ENCODE data around the gene TMPRSS7.
A peak's percentile ranks its signal among the peaks of the same experiment; 100 is the strongest.

TMPRSS7 gene

GRCh38 chr3:112084980-112085705 is 50.6 kb downstream of the TMPRSS7 start:
- H3K4me3 ChIP-seq (ENCODE audit: insufficient read depth, low read depth, low read length): no peak overlapping the region
- no peak overlapping the region for H3K27ac ChIP-seq (ENCODE audit: insufficient read depth, low read depth, low read length, poor library complexity, severe bottlenecking)
- 85 to 88% methylated on average over 5 to 7 of the region's 7 CpGs for WGBS, 2 experiments
- H3K36me3 ChIP-seq (ENCODE audit: control insufficient read depth, insufficient read depth, low read length): no peaks in the 10 kb centered on the region
- peaks cover 40% of the 10 kb centered on the region for H3K27me3 ChIP-seq (ENCODE audit: control insufficient read depth, insufficient read depth, low read length, poor library complexity, severe bottlenecking)
- H3K9me3 ChIP-seq (ENCODE audit: control insufficient read depth, low read length): no peaks in the 10 kb centered on the region
- H3K4me1 ChIP-seq (ENCODE audit: control insufficient read depth, insufficient read depth, low read length): no peaks in the 10 kb centered on the region

DNA sequence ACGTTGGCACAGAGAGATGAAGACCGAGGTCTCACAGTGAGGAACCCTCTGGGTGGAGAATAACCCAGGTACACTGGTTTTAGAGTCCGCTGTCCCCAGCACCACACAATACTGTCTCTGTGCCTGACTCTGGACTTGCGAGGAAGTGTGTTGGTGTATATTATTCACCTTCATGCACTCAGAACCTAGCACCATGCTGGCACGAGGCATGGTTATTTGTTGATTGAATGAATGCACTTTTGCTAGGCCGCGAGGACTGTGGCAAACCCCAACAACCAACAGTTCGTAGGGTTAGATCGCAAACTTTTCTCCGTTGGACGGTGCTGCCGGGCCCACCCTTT is 51.2 kb downstream of the TMPRSS7 start:
- Histone ChIP-seq H3K9me3 (ENCODE audit: control insufficient read depth, low read length) (no peaks in the 10 kb centered on the region), H3K27ac (ENCODE audit: insufficient read depth, low read depth, low read length, poor library complexity, severe bottlenecking) (no peak overlapping the region), H3K4me3 (ENCODE audit: insufficient read depth, low read depth, low read length) (peak overlapping the region; percentile 50), H3K36me3 (ENCODE audit: control insufficient read depth, insufficient read depth, low read length) (no peaks in the 10 kb centered on the region), H3K27me3 (ENCODE audit: control insufficient read depth, insufficient read depth, low read length, poor library complexity, severe bottlenecking) (peaks cover 40% of the 10 kb centered on the region), H3K4me1 (ENCODE audit: control insufficient read depth, insufficient read depth, low read length) (no peaks in the 10 kb centered on the region)
- 25 to 27% methylated on average over 10 to 12 of the region's 12 CpGs for whole genome bisulfite sequencing, 2 experiments

GRCh38 chr3:112086076-112086854 is 51.7 kb downstream of the TMPRSS7 start, which contains the start of gene C3orf52:
C3orf52 (plus strand) TSS chr3:112086389; CDS start chr3:112086408, 19 bp downstream.
- Histone ChIP-seq H3K27me3 (ENCODE audit: control insufficient read depth, insufficient read depth, low read length, poor library complexity, severe bottlenecking) (peaks cover 40% of the 10 kb centered on the region), H3K4me3 (ENCODE audit: insufficient read depth, low read depth, low read length) (peak within 1 kb of the TSS; percentile 50), H3K27ac (ENCODE audit: insufficient read depth, low read depth, low read length, poor library complexity, severe bottlenecking) (no peak within 1 kb of the TSS), H3K9me3 (ENCODE audit: control insufficient read depth, low read length) (no peaks in the 10 kb centered on the region), H3K36me3 (ENCODE audit: control insufficient read depth, insufficient read depth, low read length) (no peaks in the 10 kb centered on the region), H3K4me1 (ENCODE audit: control insufficient read depth, insufficient read depth, low read length) (no peaks in the 10 kb centered on the region)
- 0 to 1% methylated on average over 67 of the region's 67 CpGs for WGBS, 2 experiments

DNA sequence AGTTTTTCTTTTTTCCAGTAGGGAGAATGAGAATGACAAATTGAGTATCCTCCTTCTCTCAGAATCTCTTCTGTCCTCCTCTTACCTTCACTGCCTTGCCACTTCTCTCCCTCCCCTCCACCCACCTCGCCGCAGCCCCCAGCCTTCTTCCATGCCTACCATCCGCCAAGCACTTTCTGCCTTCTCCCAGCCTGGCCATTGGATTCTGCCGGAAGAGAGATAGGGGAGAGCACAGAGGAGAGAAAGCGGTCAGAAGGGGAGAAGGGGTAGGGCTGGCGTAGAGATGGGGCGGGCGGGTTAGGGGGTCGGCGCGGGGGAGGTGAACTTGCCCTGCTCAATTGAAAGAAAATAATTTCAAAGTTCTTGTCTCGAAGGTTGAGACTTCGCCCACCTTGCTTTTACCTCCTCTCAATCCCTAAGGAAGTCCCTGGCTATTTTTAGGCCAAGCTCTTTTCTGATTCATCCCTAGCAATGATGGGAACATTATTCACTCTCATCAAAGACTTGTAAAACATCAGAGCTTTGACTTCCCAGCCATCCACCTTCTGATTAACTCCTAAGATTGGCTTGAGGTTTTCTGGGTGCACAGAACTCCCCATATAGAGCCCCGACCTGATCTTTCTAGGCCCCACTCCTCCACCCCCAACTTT is 52.5 kb downstream of the TMPRSS7 start:
- Histone ChIP-seq H3K4me3 (ENCODE audit: insufficient read depth, low read depth, low read length) (peak overlapping the region; percentile 50), H3K9me3 (ENCODE audit: control insufficient read depth, low read length) (no peaks in the 10 kb centered on the region), H3K36me3 (ENCODE audit: control insufficient read depth, insufficient read depth, low read length) (no peaks in the 10 kb centered on the region), H3K27me3 (ENCODE audit: control insufficient read depth, insufficient read depth, low read length, poor library complexity, severe bottlenecking) (peaks cover 40% of the 10 kb centered on the region), H3K4me1 (ENCODE audit: control insufficient read depth, insufficient read depth, low read length) (no peaks in the 10 kb centered on the region), H3K27ac (ENCODE audit: insufficient read depth, low read depth, low read length, poor library complexity, severe bottlenecking) (no peak overlapping the region)
- 12 to 14% methylated on average over 14 of the region's 14 CpGs for WGBS, 2 experiments

GRCh38 chr3:112087746-112088145 is 53.2 kb downstream of the TMPRSS7 start:
- no peaks in the 10 kb centered on the region for H3K36me3 ChIP-seq (ENCODE audit: control insufficient read depth, insufficient read depth, low read length)
- peaks cover under 1% of the 10 kb centered on the region for H3K4me1 ChIP-seq (ENCODE audit: control insufficient read depth, insufficient read depth, low read length)
- no peaks in the 10 kb centered on the region for H3K9me3 ChIP-seq (ENCODE audit: control insufficient read depth, low read length)
- WGBS, 2 experiments: 85 to 91% methylated on average over 5 of the region's 5 CpGs
- peaks cover 40% of the 10 kb centered on the region for H3K27me3 ChIP-seq (ENCODE audit: control insufficient read depth, insufficient read depth, low read length, poor library complexity, severe bottlenecking)
- H3K4me3 ChIP-seq (ENCODE audit: insufficient read depth, low read depth, low read length): no peak overlapping the region
- H3K27ac ChIP-seq (ENCODE audit: insufficient read depth, low read depth, low read length, poor library complexity, severe bottlenecking): no peak overlapping the region

- Histone ChIP-seq H3K27ac (ENCODE audit: insufficient read depth, low read depth, low read length, poor library complexity, severe bottlenecking) (no peak overlapping the region), H3K36me3 (ENCODE audit: control insufficient read depth, insufficient read depth, low read length) (no peaks in the 10 kb centered on the region), H3K27me3 (ENCODE audit: control insufficient read depth, insufficient read depth, low read length, poor library complexity, severe bottlenecking) (peaks cover 38% of the 10 kb centered on the region), H3K4me1 (ENCODE audit: control insufficient read depth, insufficient read depth, low read length) (peaks cover 4% of the 10 kb centered on the region), H3K4me3 (ENCODE audit: insufficient read depth, low read depth, low read length) (no peak overlapping the region), H3K9me3 (ENCODE audit: control insufficient read depth, low read length) (no peaks in the 10 kb centered on the region)
- WGBS, 2 experiments: 65 to 68% methylated on average over 4 of the region's 4 CpGs
Observed at GRCh38 chr3:112088944-112089343, 54.4 kb downstream of the TMPRSS7 start.

GRCh38 chr3:112089956-112090886 is 55.7 kb downstream of the TMPRSS7 start:
- H3K27ac ChIP-seq (ENCODE audit: insufficient read depth, low read depth, low read length, poor library complexity, severe bottlenecking): no peak overlapping the region
- no peak overlapping the region for H3K4me3 ChIP-seq (ENCODE audit: insufficient read depth, low read depth, low read length)
- WGBS, 2 experiments: 92 to 93% methylated on average over 8 to 9 of the region's 9 CpGs
- peaks cover 26% of the 10 kb centered on the region for H3K27me3 ChIP-seq (ENCODE audit: control insufficient read depth, insufficient read depth, low read length, poor library complexity, severe bottlenecking)
- H3K9me3 ChIP-seq (ENCODE audit: control insufficient read depth, low read length): no peaks in the 10 kb centered on the region
- H3K36me3 ChIP-seq (ENCODE audit: control insufficient read depth, insufficient read depth, low read length): no peaks in the 10 kb centered on the region
- peaks cover 4% of the 10 kb centered on the region for H3K4me1 ChIP-seq (ENCODE audit: control insufficient read depth, insufficient read depth, low read length)

GRCh38 chr3:112090887-112091586 is 56.5 kb downstream of the TMPRSS7 start:
- no peaks in the 10 kb centered on the region for H3K36me3 ChIP-seq (ENCODE audit: control insufficient read depth, insufficient read depth, low read length)
- H3K9me3 ChIP-seq (ENCODE audit: control insufficient read depth, low read length): no peaks in the 10 kb centered on the region
- WGBS, 2 experiments: 88 to 89% methylated on average over 5 to 6 of the region's 6 CpGs
- H3K27ac ChIP-seq (ENCODE audit: insufficient read depth, low read depth, low read length, poor library complexity, severe bottlenecking): no peak overlapping the region
- peaks cover 4% of the 10 kb centered on the region for H3K4me1 ChIP-seq (ENCODE audit: control insufficient read depth, insufficient read depth, low read length)
- no peak overlapping the region for H3K4me3 ChIP-seq (ENCODE audit: insufficient read depth, low read depth, low read length)
- H3K27me3 ChIP-seq (ENCODE audit: control insufficient read depth, insufficient read depth, low read length, poor library complexity, severe bottlenecking): peaks cover 17% of the 10 kb centered on the region

DNA sequence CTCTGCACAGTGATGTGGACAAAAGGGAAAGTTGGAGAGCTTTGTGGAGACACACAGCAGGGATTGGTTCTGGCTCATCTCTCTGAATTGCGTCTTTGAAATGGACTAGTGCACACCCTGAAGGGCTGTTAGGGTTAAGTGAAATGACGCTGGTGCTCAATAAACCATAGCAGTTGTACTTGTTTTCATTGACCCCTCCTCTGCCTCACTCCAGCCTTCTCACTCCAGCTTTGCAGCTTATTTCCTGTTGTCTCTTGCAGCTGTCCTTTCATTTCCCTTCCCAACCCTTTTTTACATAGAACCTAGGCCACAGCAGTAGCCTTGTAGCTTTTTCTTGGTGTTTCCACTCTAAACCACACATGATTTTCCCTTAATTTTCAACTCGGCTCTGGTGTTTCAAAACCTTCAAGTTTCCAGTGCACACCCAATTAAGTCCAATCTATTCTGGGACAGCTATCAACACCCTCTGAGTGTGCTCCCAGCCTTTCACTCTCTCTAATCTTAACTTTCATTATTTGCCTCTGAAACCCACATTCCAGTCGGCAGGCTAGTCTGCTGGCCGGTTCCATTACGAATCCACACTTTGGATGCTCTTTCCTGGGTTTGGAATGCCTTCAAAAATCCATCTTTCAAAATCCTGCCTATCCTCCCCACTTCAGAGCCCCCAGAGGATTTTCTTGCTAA is 58.1 kb downstream of the TMPRSS7 start:
- WGBS, 2 experiments: 79 to 82% methylated on average over 6 of the region's 6 CpGs
- H3K27ac ChIP-seq (ENCODE audit: insufficient read depth, low read depth, low read length, poor library complexity, severe bottlenecking): no peak overlapping the region
- H3K36me3 ChIP-seq (ENCODE audit: control insufficient read depth, insufficient read depth, low read length): no peaks in the 10 kb centered on the region
- peaks cover 5% of the 10 kb centered on the region for H3K27me3 ChIP-seq (ENCODE audit: control insufficient read depth, insufficient read depth, low read length, poor library complexity, severe bottlenecking)
- no peaks in the 10 kb centered on the region for H3K9me3 ChIP-seq (ENCODE audit: control insufficient read depth, low read length)
- peaks cover 4% of the 10 kb centered on the region for H3K4me1 ChIP-seq (ENCODE audit: control insufficient read depth, insufficient read depth, low read length)
- no peak overlapping the region for H3K4me3 ChIP-seq (ENCODE audit: insufficient read depth, low read depth, low read length)

All from ectodermal cell (in vitro differentiated cells).